ENCODE results near the gene CBX2.

The CBX2 gene

DNA sequence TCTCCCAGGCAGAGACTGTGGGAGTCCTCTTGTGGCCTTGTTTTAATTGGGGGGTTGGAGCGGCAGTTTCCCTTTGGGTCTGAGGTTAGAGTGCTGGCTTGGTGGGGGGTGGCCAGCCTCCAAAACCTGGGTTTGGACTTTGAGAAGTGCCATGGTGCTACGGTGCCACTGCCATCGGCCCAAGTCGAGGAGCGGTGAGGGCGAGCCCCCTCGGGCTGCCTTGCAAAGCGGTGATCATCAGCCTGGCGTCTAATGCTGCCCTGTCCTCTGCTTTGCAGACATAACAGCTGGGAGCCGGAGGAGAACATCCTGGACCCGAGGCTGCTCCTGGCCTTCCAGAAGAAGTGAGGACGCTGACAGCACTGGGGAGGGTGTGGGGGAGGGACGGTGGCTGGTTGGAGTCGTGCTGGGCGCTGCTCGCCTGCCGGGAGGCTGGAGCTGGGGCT is 1.2 kb downstream of the CBX2 start:
- TF ChIP-seq, protein P1, sequence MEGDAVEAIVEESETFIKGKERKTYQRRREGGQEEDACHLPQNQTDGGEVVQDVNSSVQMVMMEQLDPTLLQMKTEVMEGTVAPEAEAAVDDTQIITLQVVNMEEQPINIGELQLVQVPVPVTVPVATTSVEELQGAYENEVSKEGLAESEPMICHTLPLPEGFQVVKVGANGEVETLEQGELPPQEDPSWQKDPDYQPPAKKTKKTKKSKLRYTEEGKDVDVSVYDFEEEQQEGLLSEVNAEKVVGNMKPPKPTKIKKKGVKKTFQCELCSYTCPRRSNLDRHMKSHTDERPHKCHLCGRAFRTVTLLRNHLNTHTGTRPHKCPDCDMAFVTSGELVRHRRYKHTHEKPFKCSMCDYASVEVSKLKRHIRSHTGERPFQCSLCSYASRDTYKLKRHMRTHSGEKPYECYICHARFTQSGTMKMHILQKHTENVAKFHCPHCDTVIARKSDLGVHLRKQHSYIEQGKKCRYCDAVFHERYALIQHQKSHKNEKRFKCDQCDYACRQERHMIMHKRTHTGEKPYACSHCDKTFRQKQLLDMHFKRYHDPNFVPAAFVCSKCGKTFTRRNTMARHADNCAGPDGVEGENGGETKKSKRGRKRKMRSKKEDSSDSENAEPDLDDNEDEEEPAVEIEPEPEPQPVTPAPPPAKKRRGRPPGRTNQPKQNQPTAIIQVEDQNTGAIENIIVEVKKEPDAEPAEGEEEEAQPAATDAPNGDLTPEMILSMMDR (IDR thresholded peaks at IDR 0.05; ENCODE audit: insufficient read depth, low read depth, low read length, missing control alignments): no peak
- no peak for DNase-seq (ENCODE audit: low read depth)
- no peak overlapping the region for H3K4me3 ChIP-seq (ENCODE audit: low read length)

DNA sequence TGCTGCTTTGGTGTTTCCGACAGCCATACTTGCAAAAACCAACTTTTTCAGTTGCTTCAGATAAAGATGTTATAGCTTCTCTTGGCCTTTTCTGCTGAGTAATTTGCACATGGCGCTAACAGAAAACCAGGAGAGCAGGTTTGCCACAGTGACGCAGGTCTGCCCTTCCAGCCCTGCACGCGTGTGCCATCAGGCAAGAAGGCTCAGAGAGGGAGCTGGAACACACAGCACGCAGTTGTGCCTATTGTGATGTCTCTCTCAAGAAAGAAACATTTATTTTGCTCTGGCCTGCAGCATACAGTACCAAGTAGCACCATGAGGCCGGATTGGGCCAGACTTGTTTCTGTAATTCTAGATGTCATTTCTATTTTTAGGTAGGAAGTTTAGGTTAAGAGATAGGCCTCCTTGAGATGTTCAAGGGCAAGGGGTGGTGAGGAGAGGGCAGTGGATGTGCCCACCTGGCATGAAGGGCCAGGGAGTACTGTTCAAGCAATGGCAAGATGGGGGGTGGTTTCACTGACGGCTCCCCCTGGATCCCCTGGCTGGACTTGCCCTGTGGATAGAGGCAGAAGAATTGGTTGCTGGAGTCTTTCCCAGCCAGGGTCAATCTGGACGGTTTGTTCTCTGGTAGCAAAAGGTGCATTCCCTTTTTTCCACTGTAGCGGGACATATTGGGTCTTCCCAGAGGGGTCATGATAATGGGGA is 1.9 kb downstream of the CBX2 start:
- no peak overlapping the region for H3K4me3 ChIP-seq (ENCODE audit: low read length)
- TF ChIP-seq, protein P1 (IDR thresholded peaks at IDR 0.05; ENCODE audit: insufficient read depth, low read depth, low read length, missing control alignments): no peak
- peak; percentile 74 for DNase-seq (ENCODE audit: low read depth)

GRCh38 chr17:79781012-79781650 is 3.2 kb downstream of the CBX2 start:
- DNase-seq (ENCODE audit: low read depth): no peak
- no peak overlapping the region for H3K4me3 ChIP-seq (ENCODE audit: low read length)
- TF ChIP-seq, protein P1 (IDR thresholded peaks at IDR 0.05; ENCODE audit: insufficient read depth, low read depth, low read length, missing control alignments): no peak

DNA sequence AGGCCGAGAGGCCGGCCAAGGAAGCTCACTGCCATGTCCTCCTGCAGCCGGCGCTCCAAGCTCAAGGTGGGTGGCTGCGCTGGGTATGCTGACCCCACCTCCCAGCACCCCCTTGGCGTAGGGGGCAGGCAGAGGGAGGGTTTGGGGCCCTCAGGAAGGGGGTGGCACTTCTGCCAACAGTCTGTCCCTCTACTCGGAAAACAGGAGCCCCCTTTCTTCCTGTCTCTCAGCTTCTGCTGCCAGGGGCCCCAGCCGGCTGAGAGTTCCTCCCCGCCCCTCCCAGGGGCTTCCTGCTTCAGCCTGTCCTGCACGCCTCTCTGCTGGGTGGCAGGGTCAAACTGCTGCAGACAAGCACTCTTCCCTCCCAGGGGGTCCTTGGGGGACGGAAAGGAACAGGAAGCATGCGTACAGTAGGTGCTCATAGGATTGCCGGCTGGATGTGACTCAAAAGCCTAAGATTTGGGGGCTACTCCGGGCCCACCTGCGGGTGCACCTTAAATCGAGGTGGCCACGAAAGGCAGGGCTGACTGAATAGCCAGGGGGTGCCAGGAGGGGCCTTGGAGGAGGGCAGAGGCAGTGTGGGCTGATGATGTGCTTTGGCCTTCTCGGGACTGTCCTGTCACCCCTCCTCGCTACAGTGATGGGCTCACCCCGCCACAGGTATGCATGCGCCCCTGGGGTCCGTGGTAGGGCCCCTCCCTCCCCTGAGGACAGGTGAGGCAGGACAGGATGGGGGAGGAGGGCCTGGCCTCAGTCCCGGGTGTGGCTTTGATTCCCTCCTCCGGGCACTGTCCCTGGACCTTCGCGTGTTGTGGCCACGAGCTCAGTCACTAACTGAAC is 4.0 kb downstream of the CBX2 start:
- no peak overlapping the region for H3K4me3 ChIP-seq (ENCODE audit: low read length)
- no peak for DNase-seq (ENCODE audit: low read depth)
- TF ChIP-seq, protein P1 (IDR thresholded peaks at IDR 0.05; ENCODE audit: insufficient read depth, low read depth, low read length, missing control alignments): no peak

GRCh38 chr17:79783891-79784290 is 5.9 kb downstream of the CBX2 start:
- TF ChIP-seq, protein P1 (IDR thresholded peaks at IDR 0.05; ENCODE audit: insufficient read depth, low read depth, low read length, missing control alignments): no peak

DNA sequence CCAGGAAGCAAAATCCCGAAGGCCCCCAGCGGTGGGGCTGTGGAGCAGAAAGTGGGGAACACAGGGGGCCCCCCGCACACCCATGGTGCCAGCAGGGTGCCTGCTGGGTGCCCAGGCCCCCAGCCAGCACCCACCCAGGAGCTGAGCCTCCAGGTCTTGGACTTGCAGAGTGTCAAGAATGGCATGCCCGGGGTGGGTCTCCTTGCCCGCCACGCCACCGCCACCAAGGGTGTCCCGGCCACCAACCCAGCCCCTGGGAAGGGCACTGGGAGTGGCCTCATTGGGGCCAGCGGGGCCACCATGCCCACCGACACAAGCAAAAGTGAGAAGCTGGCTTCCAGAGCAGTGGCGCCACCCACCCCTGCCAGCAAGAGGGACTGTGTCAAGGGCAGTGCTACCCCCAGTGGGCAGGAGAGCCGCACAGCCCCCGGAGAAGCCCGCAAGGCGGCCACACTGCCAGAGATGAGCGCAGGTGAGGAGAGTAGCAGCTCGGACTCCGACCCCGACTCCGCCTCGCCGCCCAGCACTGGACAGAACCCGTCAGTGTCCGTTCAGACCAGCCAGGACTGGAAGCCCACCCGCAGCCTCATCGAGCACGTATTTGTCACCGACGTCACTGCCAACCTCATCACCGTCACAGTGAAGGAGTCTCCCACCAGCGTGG is 6.5 kb downstream of the CBX2 start:
- no peak overlapping the region for H3K4me3 ChIP-seq (ENCODE audit: low read length)
- DNase-seq (ENCODE audit: low read depth): no peak
- TF ChIP-seq, protein P1 (IDR thresholded peaks at IDR 0.05; ENCODE audit: insufficient read depth, low read depth, low read length, missing control alignments): no peak

More at GRCh38 chr17:79783891-79784290, 5.9 kb downstream of the CBX2 start:
- no peak for DNase-seq (ENCODE audit: low read depth)
- H3K4me3 ChIP-seq (ENCODE audit: low read length): no peak overlapping the region
